NB4 (cell line): ENCODE data around the gene C2orf76.
A peak's percentile ranks its signal among the peaks of the same experiment; 100 is the strongest.

Experiments
- DNase-seq: peaks from one replicate; pipeline ENCODE4 v3.0.0; 2010; ENCODE audit warnings: low read depth
- H3K4me3 ChIP-seq: one replicate; pipeline ENCODE4 v1.5.1; 2011; ENCODE audit warnings: mild to moderate bottlenecking, low read depth, low read length, moderate library complexity
- MAX ChIP-seq: IDR thresholded peaks from 2 replicates; pipeline ENCODE4 v1.6.1; 2011; ENCODE audit warnings: low read depth, low read length
- MYC ChIP-seq: IDR thresholded peaks from 2 replicates; pipeline ENCODE4 v1.6.1; 2011; ENCODE audit warnings: low read depth, low read length
- POLR2A ChIP-seq: IDR thresholded peaks from 2 replicates; pipeline ENCODE4 v1.6.1; 2011; ENCODE audit warnings: mild to moderate bottlenecking; ENCODE audit not compliant: insufficient read length; ENCODE audit errors: extremely low read depth
- TF ChIP-seq, protein P1 (sequence below): IDR thresholded peaks from one replicate; pipeline ENCODE4 v1.5.1; 2012; ENCODE audit warnings: low read depth, low read length

The C2orf76 gene

DNA sequence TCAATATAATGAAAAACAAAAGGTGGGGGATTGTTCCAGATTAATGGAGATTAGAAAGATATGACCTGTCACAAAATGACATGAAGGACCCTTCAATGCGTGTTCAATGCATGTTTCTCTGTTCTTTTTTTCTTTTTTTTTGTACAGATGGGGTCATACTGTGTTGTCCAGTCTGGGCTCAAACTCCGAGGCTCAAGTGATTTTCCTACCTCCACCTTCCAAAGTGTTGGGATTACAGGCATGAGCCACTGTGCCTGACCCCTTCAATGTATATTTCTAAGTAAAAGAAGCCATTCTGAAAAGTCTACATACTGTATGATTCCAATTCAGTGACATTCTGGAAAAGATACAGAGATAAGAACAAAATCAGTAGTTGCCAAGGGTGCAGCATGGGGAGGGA, 32.8 kb downstream of the C2orf76 start:
- H3K4me3 ChIP-seq = no peak overlapping the region
- TF ChIP-seq POLR2A = no peak
- TF ChIP-seq, protein P1, sequence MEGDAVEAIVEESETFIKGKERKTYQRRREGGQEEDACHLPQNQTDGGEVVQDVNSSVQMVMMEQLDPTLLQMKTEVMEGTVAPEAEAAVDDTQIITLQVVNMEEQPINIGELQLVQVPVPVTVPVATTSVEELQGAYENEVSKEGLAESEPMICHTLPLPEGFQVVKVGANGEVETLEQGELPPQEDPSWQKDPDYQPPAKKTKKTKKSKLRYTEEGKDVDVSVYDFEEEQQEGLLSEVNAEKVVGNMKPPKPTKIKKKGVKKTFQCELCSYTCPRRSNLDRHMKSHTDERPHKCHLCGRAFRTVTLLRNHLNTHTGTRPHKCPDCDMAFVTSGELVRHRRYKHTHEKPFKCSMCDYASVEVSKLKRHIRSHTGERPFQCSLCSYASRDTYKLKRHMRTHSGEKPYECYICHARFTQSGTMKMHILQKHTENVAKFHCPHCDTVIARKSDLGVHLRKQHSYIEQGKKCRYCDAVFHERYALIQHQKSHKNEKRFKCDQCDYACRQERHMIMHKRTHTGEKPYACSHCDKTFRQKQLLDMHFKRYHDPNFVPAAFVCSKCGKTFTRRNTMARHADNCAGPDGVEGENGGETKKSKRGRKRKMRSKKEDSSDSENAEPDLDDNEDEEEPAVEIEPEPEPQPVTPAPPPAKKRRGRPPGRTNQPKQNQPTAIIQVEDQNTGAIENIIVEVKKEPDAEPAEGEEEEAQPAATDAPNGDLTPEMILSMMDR = no peak
- no peak for TF ChIP-seq MYC
- no peak for TF ChIP-seq MAX
- no peak for DNase-seq

- DNase-seq = peak; percentile 34
- no peak for TF ChIP-seq MYC
- no peak for TF ChIP-seq MAX
- TF ChIP-seq, protein P1 = no peak
- no peak for TF ChIP-seq POLR2A
Observed at GRCh38 chr2:119333360-119333759, 33.3 kb downstream of the C2orf76 start.

DNA sequence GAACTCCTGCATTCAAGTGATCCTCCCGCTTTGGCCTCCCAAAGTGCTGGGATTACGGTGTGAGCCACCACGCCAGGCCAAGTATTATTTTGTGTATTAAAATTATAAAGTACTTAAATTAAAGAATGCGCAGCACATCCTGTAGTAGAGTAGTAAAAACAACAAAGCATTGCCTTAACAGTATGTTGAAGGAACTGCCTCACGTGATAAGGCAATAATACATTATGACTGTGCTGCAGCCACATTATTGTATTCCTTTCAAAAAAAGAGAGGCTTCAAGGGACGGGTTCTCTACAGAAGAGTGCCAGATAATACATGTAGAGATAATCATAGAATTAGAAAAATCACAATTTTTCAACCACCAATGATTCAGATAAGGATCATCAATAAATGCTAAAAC, 33.7 kb downstream of the C2orf76 start:
- TF ChIP-seq, protein P1 = no peak
- no peak for TF ChIP-seq MAX
- TF ChIP-seq POLR2A = no peak
- TF ChIP-seq MYC = no peak
- no peak overlapping the region for H3K4me3 ChIP-seq
- no peak for DNase-seq

More at GRCh38 chr2:119333360-119333759, 33.3 kb downstream of the C2orf76 start:
- H3K4me3 ChIP-seq = no peak overlapping the region

- no peak for TF ChIP-seq MYC
- TF ChIP-seq, protein P1 = no peak
- TF ChIP-seq POLR2A = no peak
- TF ChIP-seq MAX = no peak
- no peak overlapping the region for H3K4me3 ChIP-seq
- no peak for DNase-seq
Observed at GRCh38 chr2:119327431-119327830, 39.2 kb downstream of the C2orf76 start.

- no peak overlapping the region for H3K4me3 ChIP-seq
- TF ChIP-seq, protein P1 = no peak
- TF ChIP-seq POLR2A (no peak), MYC (no peak), MAX (no peak)
- DNase-seq = peak; percentile 75
Observed at GRCh38 chr2:119326938-119327337, 39.7 kb downstream of the C2orf76 start.

DNA sequence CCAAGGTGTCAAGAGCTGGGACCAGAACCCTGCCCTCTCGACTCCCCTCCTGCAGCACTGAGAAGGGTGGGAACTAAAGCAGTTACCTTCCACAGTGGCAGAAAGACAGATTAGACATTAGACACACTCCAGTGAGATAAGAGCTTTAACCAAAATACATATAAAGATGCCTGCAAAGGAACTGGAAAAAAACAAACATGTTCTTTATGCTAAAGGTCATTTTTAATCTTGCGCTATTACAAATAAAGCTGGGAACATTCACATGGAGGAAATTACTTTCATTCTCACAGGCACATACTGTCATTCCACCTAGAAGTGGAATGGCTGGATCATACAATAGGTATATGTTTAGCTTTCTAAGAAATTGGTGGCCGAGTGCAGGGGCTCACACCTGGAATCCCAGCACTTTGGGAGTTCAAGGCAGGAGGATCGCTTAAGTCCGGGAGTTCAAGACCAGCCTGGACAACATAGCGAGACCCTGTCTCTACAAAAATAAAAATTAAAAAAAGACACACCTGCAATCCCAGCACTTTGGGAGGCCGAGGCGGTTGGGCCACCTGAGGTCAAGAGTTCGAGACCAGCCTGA, 41.9 kb downstream of the C2orf76 start:
- H3K4me3 ChIP-seq = no peak overlapping the region
- TF ChIP-seq, protein P1 = no peak
- TF ChIP-seq MYC = no peak
- DNase-seq = no peak
